WI38 (cell line): ENCODE results near the gene ABHD2.

Source experiments
- H3K4me3 ChIP-seq: 2 replicates; pipeline ENCODE4 v1.5.1; 2011; ENCODE audit warnings: low read depth, mild to moderate bottlenecking, control low read depth, low read length
- TF ChIP-seq, protein P1 (sequence below): IDR thresholded peaks from 2 replicates; pipeline ENCODE4 v1.5.1; 2012; ENCODE audit warnings: low read depth, mild to moderate bottlenecking, control low read depth, low read length

The ABHD2 gene

GRCh38 chr15:89211678-89212170 is 123.5 kb downstream of the ABHD2 start:
- TF ChIP-seq, protein P1, sequence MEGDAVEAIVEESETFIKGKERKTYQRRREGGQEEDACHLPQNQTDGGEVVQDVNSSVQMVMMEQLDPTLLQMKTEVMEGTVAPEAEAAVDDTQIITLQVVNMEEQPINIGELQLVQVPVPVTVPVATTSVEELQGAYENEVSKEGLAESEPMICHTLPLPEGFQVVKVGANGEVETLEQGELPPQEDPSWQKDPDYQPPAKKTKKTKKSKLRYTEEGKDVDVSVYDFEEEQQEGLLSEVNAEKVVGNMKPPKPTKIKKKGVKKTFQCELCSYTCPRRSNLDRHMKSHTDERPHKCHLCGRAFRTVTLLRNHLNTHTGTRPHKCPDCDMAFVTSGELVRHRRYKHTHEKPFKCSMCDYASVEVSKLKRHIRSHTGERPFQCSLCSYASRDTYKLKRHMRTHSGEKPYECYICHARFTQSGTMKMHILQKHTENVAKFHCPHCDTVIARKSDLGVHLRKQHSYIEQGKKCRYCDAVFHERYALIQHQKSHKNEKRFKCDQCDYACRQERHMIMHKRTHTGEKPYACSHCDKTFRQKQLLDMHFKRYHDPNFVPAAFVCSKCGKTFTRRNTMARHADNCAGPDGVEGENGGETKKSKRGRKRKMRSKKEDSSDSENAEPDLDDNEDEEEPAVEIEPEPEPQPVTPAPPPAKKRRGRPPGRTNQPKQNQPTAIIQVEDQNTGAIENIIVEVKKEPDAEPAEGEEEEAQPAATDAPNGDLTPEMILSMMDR = no peak
- H3K4me3 ChIP-seq = no peak overlapping the region

- TF ChIP-seq, protein P1 = no peak
- H3K4me3 ChIP-seq = no peak overlapping the region
Observed at GRCh38 chr15:89215627-89216026, 127.4 kb downstream of the ABHD2 start.

GRCh38 chr15:89217031-89217430 is 128.8 kb downstream of the ABHD2 start:
- H3K4me3 ChIP-seq = no peak overlapping the region
- TF ChIP-seq, protein P1 = no peak

DNA sequence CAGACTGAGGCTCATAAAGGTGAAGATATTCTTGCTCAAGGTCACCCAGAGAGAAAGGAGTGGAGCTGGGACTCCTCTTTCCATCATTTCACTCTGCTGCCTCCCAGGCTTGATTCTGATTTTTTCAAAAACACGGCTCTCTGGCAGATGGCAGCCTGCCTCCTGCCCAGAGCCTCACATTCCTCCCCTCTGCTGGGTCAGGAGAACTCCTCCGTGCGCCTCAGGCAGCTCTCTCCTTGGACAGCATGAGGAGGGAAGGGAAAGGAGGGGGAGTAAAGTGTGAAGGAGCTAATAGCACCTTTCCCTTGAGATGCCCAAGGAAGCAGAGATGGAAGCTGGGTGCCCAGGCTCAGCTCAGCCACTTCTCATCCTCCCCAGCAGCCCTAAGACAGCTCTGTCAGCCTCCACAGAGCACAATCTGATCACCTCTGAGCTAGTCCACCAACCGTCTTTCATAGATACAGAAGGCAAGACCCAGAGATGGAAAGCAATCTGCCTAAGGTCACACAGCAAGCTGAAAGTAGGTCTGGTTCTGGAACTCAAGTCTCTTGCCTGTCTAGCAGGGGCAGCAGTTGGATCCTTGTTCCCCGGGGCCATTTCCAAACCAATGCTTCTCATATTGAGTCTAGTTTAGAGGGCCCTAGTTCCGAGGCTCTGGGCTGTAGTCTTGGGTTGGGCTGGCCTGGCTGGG is 129.6 kb downstream of the ABHD2 start:
- TF ChIP-seq, protein P1 = no peak
- no peak overlapping the region for H3K4me3 ChIP-seq

DNA sequence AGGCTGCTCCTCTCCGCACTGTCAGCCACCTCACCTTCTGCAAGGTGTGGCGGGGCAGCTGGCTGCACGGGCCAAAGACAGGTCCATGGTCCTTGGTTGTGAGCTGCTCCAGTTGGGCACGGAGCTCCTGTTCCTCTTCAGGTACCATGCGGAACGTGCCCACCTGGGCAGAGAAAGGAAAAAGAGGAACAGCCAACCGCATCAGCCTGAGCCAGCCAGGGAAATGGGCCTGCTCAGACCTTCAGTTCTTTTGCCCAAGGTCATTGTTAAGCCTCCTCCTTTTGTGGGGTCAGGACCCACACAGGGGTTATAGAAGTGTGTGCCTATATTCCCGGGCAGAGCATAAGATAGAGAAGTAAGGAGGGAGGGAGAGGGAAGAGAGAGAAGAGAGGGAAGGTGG is 130.3 kb downstream of the ABHD2 start:
- H3K4me3 ChIP-seq = no peak overlapping the region
- TF ChIP-seq, protein P1 = no peak

DNA sequence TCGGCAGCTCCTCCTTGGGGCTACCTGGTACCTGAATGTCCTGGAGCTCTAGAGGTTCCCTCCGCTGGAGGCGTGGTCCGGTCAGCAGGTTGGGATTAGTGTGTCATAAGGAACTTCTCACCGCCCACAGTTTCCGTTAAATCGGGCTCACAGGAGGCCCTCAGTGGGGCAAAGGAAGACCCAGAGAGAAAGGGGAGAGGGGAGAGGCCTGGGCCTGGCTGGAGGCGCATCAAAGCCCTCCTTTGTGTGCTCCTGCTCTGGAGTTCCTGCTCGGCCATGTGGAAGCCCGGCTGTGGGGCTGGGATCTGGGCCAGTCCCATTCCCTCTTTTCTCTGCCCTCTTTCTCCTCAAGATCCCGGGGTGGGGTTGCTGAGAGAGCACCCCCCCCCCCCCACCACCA is 133.3 kb downstream of the ABHD2 start, which contains the start of gene RLBP1:
Gene RLBP1, minus strand, starts transcription at position 37 of the 400 bp plus-strand sequence. CDS start 2,604 bp downstream, outside the sequence.
- TF ChIP-seq, protein P1 = no peak
- H3K4me3 ChIP-seq = no peak within 1 kb of the TSS

GRCh38 chr15:89225588-89225987 is 137.3 kb downstream of the ABHD2 start:
- TF ChIP-seq, protein P1 = no peak

More at GRCh38 chr15:89225588-89225987, 137.3 kb downstream of the ABHD2 start:
- no peak overlapping the region for H3K4me3 ChIP-seq
